Measurements from ENCODE around the gene MGAT3.

- TF ChIP-seq CTCF (IDR thresholded peaks at IDR 0.05; ENCODE audit: extremely low read depth in 1 of 2, insufficient read depth in 1 of 2, low read depth in 1 of 2, low read length in 2 of 2) = no peak
- no peak for TF ChIP-seq POLR2A (IDR thresholded peaks at IDR 0.05; ENCODE audit: low read depth, low read length)
- no peak for TF ChIP-seq MYC (IDR thresholded peaks at IDR 0.05; ENCODE audit: low read depth, low read length)
- no peak for TF ChIP-seq EZH2 (IDR thresholded peaks at IDR 0.05; ENCODE audit: borderline replicate concordance, low read depth, low read length, severe bottlenecking)
Measured at GRCh38 chr22:39415506-39415905, 41.3 kb upstream of the MGAT3 start.

Measured in endothelial cell of umbilical vein (primary cell).